Kidney (tissue), 14 donors: ENCODE measurements around the gene MLLT3. TPM values are rescaled to one million over a fixed set of nuclear protein-coding genes. Genes with fewer than 3 reads are reported as not detected.

ENCODE experiments used
- DNase-seq, 5 donors: peaks; one replicate each; pipeline ENCODE4 v3.0.0-alpha.2; 2013 to 2020
- FAIRE-seq: peaks from 2 replicates; lab custom pipeline; 2012; peaks lifted over from hg19 to GRCh38; lab: Jason Lieb, UNC
- H3K27ac ChIP-seq, 2 donors: one replicate each; pipeline ENCODE4 v1.7.0; 2013; ENCODE audit warnings: low read depth in 2 of 2, low read length in 2 of 2, inconsistent platforms in 1 of 2
- H3K27me3 ChIP-seq: one replicate; pipeline ENCODE4 v1.7.1; 2013; ENCODE audit warnings: low read length, inconsistent platforms; ENCODE audit not compliant: control insufficient read depth, insufficient read depth
- H3K36me3 ChIP-seq, 3 donors: one replicate each; pipeline versions ENCODE4 v1.7.0 to v1.7.1; 2013; ENCODE audit warnings: low read length in 3 of 3, control low read depth in 1 of 3, inconsistent platforms in 1 of 3; ENCODE audit not compliant: insufficient read depth in 3 of 3, control insufficient read depth in 2 of 3
- H3K4me1 ChIP-seq, 3 donors: one replicate each; pipeline versions ENCODE4 v1.7.0 to v1.7.1; 2013; ENCODE audit warnings: low read length in 3 of 3, inconsistent platforms in 1 of 3, low read depth in 1 of 3; ENCODE audit not compliant: control insufficient read depth in 2 of 3, insufficient read depth in 2 of 3
- H3K4me3 ChIP-seq, 3 donors: one replicate each; pipeline versions ENCODE4 v1.7.0 to v1.8.1; 2013; ENCODE audit warnings: low read length in 3 of 3, control low read depth in 1 of 3, inconsistent platforms in 1 of 3
- H3K9ac ChIP-seq, 3 donors: one replicate each; pipeline versions ENCODE4 v1.7.0 to v1.7.1; 2013; ENCODE audit warnings: low read length in 3 of 3, control low read depth in 1 of 3, inconsistent platforms in 1 of 3
- H3K9me3 ChIP-seq, 3 donors: one replicate each; pipeline versions ENCODE4 v1.7.0 to v1.7.1; 2013; ENCODE audit warnings: low read length in 3 of 3, control low read depth in 1 of 3, inconsistent platforms in 1 of 3; ENCODE audit not compliant: control insufficient read depth in 2 of 3, insufficient read depth in 1 of 3
- intact Hi-C: fragments of 100-400 bp; cut with DNase I; formaldehyde crosslinking; loops from one replicate; pipeline ENCODE4 v1.11.1; 2022
- polyA plus RNA-seq: library from polyadenylated mRNA; stranded (reverse); fragments of 350-450 nt; fragmentation: Illumina TruSeq; extraction: RNeasy Lipid Tissue Mini Kit (QIAGEN cat#74804); gene quantifications from one replicate; pipeline ENCODE4 v1.2.3, GENCODE V29; 2014; ENCODE audit warnings: low read depth, low replicate concordance; ENCODE audit not compliant: insufficient read depth
- total RNA-seq: library from RNA; stranded (reverse); fragmentation: NEBNext Ultra II Directional; extraction: Animal tissue kit (Norgen Biotek cat#: 25700); gene quantifications from one replicate; pipeline ENCODE4 v1.2.1, GENCODE V29; 2021
- TF ChIP-seq, protein P1 (sequence below): IDR thresholded peaks from 3 replicates; pipeline ENCODE4 v1.5.1; 2012; ENCODE audit warnings: mild to moderate bottlenecking, moderate library complexity, borderline replicate concordance; ENCODE audit not compliant: insufficient read depth; ENCODE audit errors: extremely low read depth
- donor health status: control.
- donor health status: control.
- donor health status: control.
- donor health status: control.
- donor health status: control.
- donor health status: DM: yes; HTN: yes; CAD: no.
- donor health status: Normal renal cell carcinoma (clear cell type).

MLLT3 gene
- total and polyA plus RNA-seq, 2 donors from 2014 or later = 15.8 to 19.7 TPM

DNA sequence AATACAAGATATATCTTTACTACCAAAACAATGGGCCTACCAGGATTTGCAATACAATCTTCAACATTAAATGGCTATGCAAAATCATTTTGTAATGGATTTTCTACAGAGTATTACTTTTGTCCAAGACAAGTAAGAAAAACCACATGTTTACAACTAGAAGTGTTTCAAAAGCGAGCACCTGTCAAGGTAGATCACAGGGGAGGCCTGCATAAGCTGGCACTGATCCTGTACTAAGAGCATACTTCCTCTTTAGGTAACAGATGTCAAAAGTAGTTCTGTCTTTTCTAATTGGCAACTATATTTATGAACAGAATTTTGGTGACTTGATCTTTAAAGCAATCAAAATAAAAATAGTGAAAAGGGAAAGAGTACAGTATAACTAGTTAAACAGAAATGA is 249.0 kb downstream of the MLLT3 start:
- DNase-seq (no peak), FAIRE-seq (no peak)
- TF ChIP-seq, protein P1, sequence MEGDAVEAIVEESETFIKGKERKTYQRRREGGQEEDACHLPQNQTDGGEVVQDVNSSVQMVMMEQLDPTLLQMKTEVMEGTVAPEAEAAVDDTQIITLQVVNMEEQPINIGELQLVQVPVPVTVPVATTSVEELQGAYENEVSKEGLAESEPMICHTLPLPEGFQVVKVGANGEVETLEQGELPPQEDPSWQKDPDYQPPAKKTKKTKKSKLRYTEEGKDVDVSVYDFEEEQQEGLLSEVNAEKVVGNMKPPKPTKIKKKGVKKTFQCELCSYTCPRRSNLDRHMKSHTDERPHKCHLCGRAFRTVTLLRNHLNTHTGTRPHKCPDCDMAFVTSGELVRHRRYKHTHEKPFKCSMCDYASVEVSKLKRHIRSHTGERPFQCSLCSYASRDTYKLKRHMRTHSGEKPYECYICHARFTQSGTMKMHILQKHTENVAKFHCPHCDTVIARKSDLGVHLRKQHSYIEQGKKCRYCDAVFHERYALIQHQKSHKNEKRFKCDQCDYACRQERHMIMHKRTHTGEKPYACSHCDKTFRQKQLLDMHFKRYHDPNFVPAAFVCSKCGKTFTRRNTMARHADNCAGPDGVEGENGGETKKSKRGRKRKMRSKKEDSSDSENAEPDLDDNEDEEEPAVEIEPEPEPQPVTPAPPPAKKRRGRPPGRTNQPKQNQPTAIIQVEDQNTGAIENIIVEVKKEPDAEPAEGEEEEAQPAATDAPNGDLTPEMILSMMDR = no peak
- no peak overlapping the region for H3K27ac ChIP-seq
- intact Hi-C loops = no loop called here
- no peak overlapping the region for H3K9ac ChIP-seq
- no peaks in the 10 kb centered on the region for H3K9me3 ChIP-seq
- H3K4me3 ChIP-seq = no peak overlapping the region
- H3K27me3 ChIP-seq = no peaks in the 10 kb centered on the region
- H3K4me1 ChIP-seq = no peaks in the 10 kb centered on the region
- no peaks in the 10 kb centered on the region for H3K36me3 ChIP-seq

DNA sequence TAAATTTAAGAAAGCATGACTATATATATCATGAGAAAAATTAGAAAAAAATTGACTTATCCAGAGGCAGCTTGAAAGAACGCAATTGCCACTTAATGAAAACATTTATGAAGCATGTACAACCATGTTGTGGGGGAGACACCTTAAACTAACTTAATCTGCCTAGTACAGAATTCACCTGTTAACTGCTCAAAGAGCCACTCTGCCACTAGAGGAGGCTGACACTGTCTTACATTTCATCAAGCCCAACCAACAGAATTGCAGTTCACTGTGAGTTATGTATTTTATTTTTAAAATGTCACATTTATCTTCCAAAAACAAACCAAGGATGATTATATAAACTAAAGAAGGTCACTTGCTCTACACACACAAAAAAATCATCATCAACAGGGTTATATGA is 252.9 kb downstream of the MLLT3 start:
- no peak overlapping the region for H3K9ac ChIP-seq
- no peak overlapping the region for H3K4me3 ChIP-seq
- H3K36me3 ChIP-seq = no peaks in the 10 kb centered on the region
- no peaks in the 10 kb centered on the region for H3K4me1 ChIP-seq
- TF ChIP-seq, protein P1 = no peak
- no peak overlapping the region for H3K27ac ChIP-seq
- intact Hi-C loops = no loop called here
- FAIRE-seq (no peak), DNase-seq (no peak)
- no peaks in the 10 kb centered on the region for H3K27me3 ChIP-seq
- H3K9me3 ChIP-seq = no peaks in the 10 kb centered on the region

DNA sequence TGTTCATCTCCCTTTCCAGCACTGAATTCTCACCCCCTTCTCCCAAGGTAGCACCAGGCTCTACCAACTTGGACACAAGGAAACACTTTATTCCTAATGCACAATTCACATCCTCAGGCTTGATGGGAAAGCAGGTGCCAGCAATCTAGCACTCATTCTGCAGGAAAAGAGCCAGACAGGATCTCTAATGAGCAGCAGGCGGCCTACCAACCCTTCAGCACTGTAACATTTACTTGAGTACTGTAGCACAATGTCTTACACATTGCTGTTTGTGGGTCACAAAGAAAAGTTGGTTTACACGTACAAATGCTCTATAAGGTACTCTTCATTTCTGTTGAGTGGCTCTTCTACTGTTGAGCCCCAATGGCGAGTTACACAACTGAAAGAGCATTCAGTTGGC is 254.4 kb downstream of the MLLT3 start:
- Histone ChIP-seq H3K4me3 (no peak overlapping the region), H3K36me3 (no peaks in the 10 kb centered on the region), H3K27me3 (no peaks in the 10 kb centered on the region), H3K9me3 (no peaks in the 10 kb centered on the region), H3K27ac (no peak overlapping the region), H3K9ac (no peak overlapping the region), H3K4me1 (no peaks in the 10 kb centered on the region)
- intact Hi-C loops = no loop called here
- TF ChIP-seq, protein P1 = no peak
- no peak for DNase-seq
- FAIRE-seq = no peak

- TF ChIP-seq, protein P1 = no peak
- Histone ChIP-seq H3K27ac (no peak overlapping the region), H3K4me1 (no peaks in the 10 kb centered on the region), H3K27me3 (no peaks in the 10 kb centered on the region), H3K9me3 (no peaks in the 10 kb centered on the region), H3K36me3 (no peaks in the 10 kb centered on the region), H3K4me3 (no peak overlapping the region), H3K9ac (no peak overlapping the region)
- FAIRE-seq (no peak), DNase-seq (no peak)
- intact Hi-C loops = no loop called here
These were observed 257.3 kb downstream of the MLLT3 start for GRCh38 chr9:20364959-20365358.
